Measurements from ENCODE around the gene CECR2. TPM values are rescaled to one million over a fixed set of nuclear protein-coding genes. Genes with fewer than 3 reads are reported as not detected.

The CECR2 gene
- total and polyA plus RNA-seq, 2 of the 8 experiments (the other 6 are each of a cell fraction or from before 2014, with no cell fraction given), result 18.3 to 123 TPM

GRCh38 chr22:17370766-17371432 is 1.6 kb downstream of the CECR2 start:
- no peak overlapping the region for H2AFZ ChIP-seq (ENCODE audit: low read length)
- FAIRE-seq, result peak; percentile 82
- no peak overlapping the region for H3K56ac ChIP-seq (replicated peaks; ENCODE audit: insufficient read length, low read depth, low read length)
- H2BK120ac ChIP-seq (replicated peaks; ENCODE audit: low read depth, low read length), result no peak overlapping the region
- H4K8ac ChIP-seq (ENCODE audit: extremely low read depth, insufficient read depth, low read length), result no peak overlapping the region
- ChIA-PET CTCF (ENCODE audit: partially characterized antibody) (interaction anchor here (0.8 to 1.5 kb wide), 4 partner anchors 47 to 199 kb away, joined by 3 to 7 read pairs (median 4); no protein-coding TSS in a partner anchor), POLR2A (ENCODE audit: partially characterized antibody) (interaction anchor here (0.6 to 4.5 kb wide), 18 partner anchors 9 to 199 kb away, joined by 3 to 41 read pairs (median 4); no protein-coding TSS in a partner anchor)
- H4K20me1 ChIP-seq (replicated peaks in 1 of 2; ENCODE audit: control insufficient read depth in 1 of 2, insufficient read depth in 2 of 2, low read length in 2 of 2), result peaks cover 3 to 8% of the 10 kb centered on the region in 2 experiments
- no peak overlapping the region for H4K5ac ChIP-seq (ENCODE audit: insufficient read length, low read depth, low read length)
- no peak for DNase-seq (ENCODE audit: low read depth in 1 of 2, low spot score in 2 of 2)
- H3K36me3 ChIP-seq (ENCODE audit: control insufficient read depth in 2 of 4, insufficient read depth in 4 of 4, low read length in 3 of 4), result 0 out of 8 replicates have a peak, but pooled peaks cover 0 to 7% (median 0%) of the 10 kb centered on the region in 4 experiments
- no peak overlapping the region for H3K18ac ChIP-seq (ENCODE audit: extremely low read depth, low read length)
- peaks cover 57 to 76% of the 10 kb centered on the region in 2 experiments for H3K79me2 ChIP-seq (ENCODE audit: control insufficient read depth in 1 of 2, insufficient read depth in 2 of 2, low read length in 2 of 2)
- H3K14ac ChIP-seq (ENCODE audit: insufficient read length), result no peak overlapping the region
- peak overlapping the region; percentile 82; the same call in 1 of the 2 replicates for H2BK12ac ChIP-seq (ENCODE audit: low read depth, low read length)
- peak; percentile 45 for TF ChIP-seq ASH2L (IDR thresholded peaks at IDR 0.05; ENCODE audit: low read length)
- TF ChIP-seq HDAC6 (IDR thresholded peaks at IDR 0.05; ENCODE audit: low read depth, low read length), result no peak
- peak overlapping the region; percentile 75 for H2BK5ac ChIP-seq (ENCODE audit: low read depth, low read length)
- peaks cover 2% of the 10 kb centered on the region; the same call in 1 of the 2 replicates for H3K79me1 ChIP-seq (ENCODE audit: low read depth, low read length)
- peak overlapping the region; percentile 87 to 98 (median 88); a peak in 6 of 7 replicates for H3K9ac ChIP-seq (replicated peaks in 1 of 4; ENCODE audit: extremely low read depth in 1 of 4, low read depth in 3 of 4, low read length in 3 of 4)
- peak overlapping the region; percentile 82 to 92 (median 90) for H3K4me3 ChIP-seq (ENCODE audit: extremely low read depth in 1 of 4, insufficient read depth in 2 of 4, low read depth in 3 of 4, low read length in 4 of 4)
- no peak overlapping the region for H3K4ac ChIP-seq (replicated peaks; ENCODE audit: insufficient read length, low read depth, low read length)
- no peak overlapping the region for H2BK20ac ChIP-seq (ENCODE audit: low read length)
- H3K27ac ChIP-seq (ENCODE audit: low read depth, low read length), result peak overlapping the region; percentile 25; the same call in 1 of the 2 replicates
- peak overlapping the region; percentile 73 to 78 for H3K4me2 ChIP-seq (ENCODE audit: insufficient read depth in 1 of 2, low read depth in 2 of 2, low read length in 2 of 2)
- 2% methylated on average over 22 of the region's 23 CpGs; no CpG with 5 or more reads in 1 of the 2 experiments for WGBS, 2 experiments (ENCODE audit: extremely low coverage in 1 of 2, insufficient coverage in 1 of 2, insufficient read length in 1 of 2, insufficient replicate concordance in 2 of 2, low coverage in 1 of 2, low lambda C conversion rate in 2 of 2, missing lambda C conversion rate in 1 of 2)
- H2AK5ac ChIP-seq (ENCODE audit: low read depth, low read length), result no peak overlapping the region
- peaks cover 5 to 29% (median 15%) of the 10 kb centered on the region in 4 experiments for H3K4me1 ChIP-seq (replicated peaks in 1 of 4; ENCODE audit: control insufficient read depth in 3 of 4, insufficient read depth in 4 of 4, low read length in 3 of 4)
- peaks cover 12% of the 10 kb centered on the region; the same call in 1 of the 2 replicates for H3K23me2 ChIP-seq (ENCODE audit: low read depth, low read length)
- no peak overlapping the region for H2BK15ac ChIP-seq (ENCODE audit: low read length)
- no peak overlapping the region for H4K91ac ChIP-seq (replicated peaks; ENCODE audit: insufficient read length, low read length)
- H3K27me3 ChIP-seq (replicated peaks in 1 of 4; ENCODE audit: control insufficient read depth in 3 of 4, extremely low read depth in 1 of 4, insufficient read depth in 3 of 4, low read length in 3 of 4), result no peaks in the 10 kb centered on the region
- H3K23ac ChIP-seq (ENCODE audit: insufficient read length), result no peak overlapping the region
- H3K9me3 ChIP-seq (ENCODE audit: insufficient read depth in 2 of 2, low read depth in 1 of 2, low read length in 1 of 2), result no peaks in the 10 kb centered on the region
